Right atrium auricular region (tissue), 2 donors: ENCODE measurements around the gene TMEM259. TPM values are rescaled to one million over a fixed set of nuclear protein-coding genes. Genes with fewer than 3 reads are reported as not detected.

Experiments
- DNase-seq: peaks from one replicate; pipeline ENCODE4 v3.0.0-alpha.2; 2019; ENCODE audit warnings: low spot score
- H3K27ac ChIP-seq, 2 donors: fragments of 200-600 bp; sonication (generic); 1 replicate in 1 of 2; 2 replicates in 1 of 2; pipeline ENCODE4 v1.5.1; 2016 to 2019
- H3K27me3 ChIP-seq, 2 donors: fragments of 200-600 bp; sonication (generic); one replicate each; pipeline versions ENCODE4 v1.5.1 to v1.6.0; 2017 to 2019
- H3K36me3 ChIP-seq: fragments of 200-600 bp; sonication (generic); one replicate; pipeline ENCODE4 v1.5.1; 2016
- H3K4me1 ChIP-seq, 2 donors: fragments of 200-600 bp; sonication (generic); one replicate each; pipeline versions ENCODE4 v1.5.1 to v1.6.0; 2017 to 2019
- H3K4me3 ChIP-seq, 2 donors: fragments of 200-600 bp; sonication (generic); 1 replicate in 1 of 2; 2 replicates in 1 of 2; pipeline ENCODE4 v1.5.1; 2017 to 2019; ENCODE audit warnings: mild to moderate bottlenecking in 1 of 2, moderate library complexity in 1 of 2
- H3K9me3 ChIP-seq, 2 donors: fragments of 200-600 bp; sonication (generic); one replicate each; pipeline ENCODE4 v1.5.1; 2019
- CTCF ChIP-seq, 2 donors: fragments of 200-600 bp; sonication (generic); IDR thresholded peaks; one replicate each; pipeline ENCODE4 v1.5.1; 2019; ENCODE audit warnings: antibody characterized with exemption in 2 of 2
- total RNA-seq, 2 donors: library from RNA; depleted of rRNA; stranded (reverse); fragments of >200 nt; gene quantifications; one replicate each; pipeline ENCODE4 v1.1.0, GENCODE V29; 2016

The TMEM259 gene
- total RNA-seq, 2 donors from 2014 or later = 129 to 170 TPM

GRCh38 chr19:960601-960938, 60.4 kb downstream of the TMEM259 start:
- no peak for DNase-seq
- no peak overlapping the region for H3K27ac ChIP-seq
- TF ChIP-seq CTCF (IDR thresholded peaks at IDR 0.05) = no peak
- H3K27me3 ChIP-seq = no peaks in the 10 kb centered on the region
- no peaks in the 10 kb centered on the region for H3K36me3 ChIP-seq
- no peak overlapping the region for H3K4me3 ChIP-seq
- H3K4me1 ChIP-seq = no peaks in the 10 kb centered on the region
- H3K9me3 ChIP-seq = no peaks in the 10 kb centered on the region

- Histone ChIP-seq H3K9me3 (no peaks in the 10 kb centered on the region), H3K36me3 (no peaks in the 10 kb centered on the region), H3K27ac (no peak overlapping the region), H3K4me1 (no peaks in the 10 kb centered on the region), H3K27me3 (no peaks in the 10 kb centered on the region), H3K4me3 (no peak overlapping the region)
- no peak for DNase-seq
- no peak for TF ChIP-seq CTCF (IDR thresholded peaks at IDR 0.05)
These were observed 60.9 kb downstream of the TMEM259 start for GRCh38 chr19:960020-960419.

Other genes starting within 250 kb of the TMEM259 start
- 10 to 100 TPM; 49.4 to 73.9 TPM for gene PTBP1, start 223.7 kb downstream of the TMEM259 start, total RNA-seq
- not detected for gene PLPPR3, start 199.2 kb downstream of the TMEM259 start, total RNA-seq
- gene AZU1, start 193.3 kb downstream of the TMEM259 start, total RNA-seq = not detected
- not detected for gene PRTN3, start 180.1 kb downstream of the TMEM259 start, total RNA-seq
- under 1 TPM; 0.67 to 0.83 TPM for gene ELANE, start 168.8 kb downstream of the TMEM259 start, total RNA-seq
- 100 to 1,000 TPM; 133 to 652 TPM for gene CFD, start 161.5 kb downstream of the TMEM259 start, total RNA-seq
- gene MED16, start 127.9 kb downstream of the TMEM259 start, total RNA-seq = 10 to 100 TPM; 17.7 to 26.5 TPM
- not detected for gene RNU6-9, start 127.6 kb downstream of the TMEM259 start, total RNA-seq
- gene R3HDM4, start 107.9 kb downstream of the TMEM259 start, total RNA-seq = 10 to 100 TPM; 19.5 to 30.4 TPM
- gene KISS1R, start 103.8 kb downstream of the TMEM259 start, total RNA-seq = not detected
- 1 to 10 TPM; 1.7 to 3.4 TPM for gene ARID3A, start 95.1 kb downstream of the TMEM259 start, total RNA-seq
- gene WDR18, start 36.8 kb downstream of the TMEM259 start, total RNA-seq = 10 to 100 TPM; 13.3 to 24.9 TPM
- gene GRIN3B, start 20.7 kb downstream of the TMEM259 start, total RNA-seq = under 1 TPM in 1 of 2 donors, not detected in 1; 0.12 TPM
- gene RNU6-2, start 399 bp upstream of the TMEM259 start, total RNA-seq = not detected
- 10 to 100 TPM; 47.8 to 48.5 TPM for gene CNN2, start 5.5 kb upstream of the TMEM259 start, total RNA-seq
- gene ABCA7, start 19.0 kb upstream of the TMEM259 start, total RNA-seq = 1 to 10 TPM; 4.8 to 5.9 TPM
- gene ARHGAP45, start 46.0 kb upstream of the TMEM259 start, total RNA-seq = 10 to 100 TPM in 1 of 2 donors, 1 to 10 TPM in 1; 5.2 to 12.8 TPM
- gene POLR2E, start 74.3 kb upstream of the TMEM259 start, total RNA-seq = 100 to 1,000 TPM; 149 to 252 TPM
- 100 to 1,000 TPM; 404 to 529 TPM for gene GPX4, start 82.9 kb upstream of the TMEM259 start, total RNA-seq
- 10 to 100 TPM; 14.7 to 17.7 TPM for gene SBNO2, start 153.1 kb upstream of the TMEM259 start, total RNA-seq
- 10 to 100 TPM; 62.0 to 64.7 TPM for gene STK11, start 184.7 kb upstream of the TMEM259 start, total RNA-seq
- gene CBARP, start 216.9 kb upstream of the TMEM259 start, total RNA-seq = 1 to 10 TPM; 2.4 to 2.6 TPM
- 100 to 1,000 TPM; 193 to 269 TPM for gene ATP5F1D, start 220.6 kb upstream of the TMEM259 start, total RNA-seq
- 10 to 100 TPM; 42.1 to 42.2 TPM for gene MIDN, start 227.5 kb upstream of the TMEM259 start, total RNA-seq
- gene CIRBP, start 248.2 kb upstream of the TMEM259 start, total RNA-seq = 100 to 1,000 TPM; 288 to 385 TPM